Ramos (cell line): ENCODE data around the gene TCF7L1.
"Not testable (repeated sequence)": the region's sequence is repeated elsewhere in the genome, so short reads cannot be mapped to it uniquely, and the experiment has no call there.

Source experiments
- in situ Hi-C: fragments of 300-500 bp; cut with MboI; formaldehyde crosslinking; loops from one replicate; pipeline ENCODE4 v1.14.3; 2022; ENCODE audit warnings: low sequenced_read_pairs; ENCODE audit not compliant: unreplicated experiment

The TCF7L1 gene

DNA sequence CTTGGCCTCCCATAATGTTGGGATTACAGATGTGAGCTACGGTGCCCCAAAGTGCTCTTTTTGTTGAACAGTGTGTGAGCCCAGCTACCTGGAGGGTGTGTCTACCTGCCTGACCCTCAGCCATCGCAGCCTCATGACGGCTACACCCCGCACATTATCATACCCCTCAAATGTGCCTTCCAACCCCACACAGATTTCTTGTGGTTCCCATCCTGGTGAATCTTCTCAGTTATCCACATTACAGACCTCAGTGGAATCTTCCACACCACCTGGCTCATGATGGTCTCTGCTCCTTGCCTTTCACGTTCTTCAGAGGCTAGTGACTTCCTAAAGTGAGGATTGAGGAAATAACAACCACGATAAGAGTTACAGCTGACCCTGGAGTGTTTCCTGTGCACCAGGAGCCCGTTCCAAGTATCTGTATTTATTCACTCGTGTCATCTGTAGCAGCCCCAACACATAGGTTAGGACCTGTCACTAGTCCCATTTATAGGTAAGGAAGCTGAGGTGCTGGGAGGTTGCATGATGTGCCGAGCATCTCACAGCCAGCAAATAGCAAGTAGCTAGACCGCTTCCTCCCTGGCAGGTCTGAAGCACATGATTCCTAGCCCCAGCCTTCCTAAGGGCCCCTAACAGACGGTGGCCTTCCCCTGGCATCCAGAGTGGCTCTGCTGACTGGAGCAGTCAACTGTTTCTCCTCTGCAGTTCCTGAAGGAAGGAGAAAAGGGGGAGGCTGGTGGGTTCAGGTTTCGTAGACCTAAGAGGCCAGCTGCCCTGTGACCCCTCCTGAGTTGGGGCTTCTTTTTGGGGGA is 47.3 kb downstream of the TCF7L1 start:
- in situ Hi-C loops: no loop called here

DNA sequence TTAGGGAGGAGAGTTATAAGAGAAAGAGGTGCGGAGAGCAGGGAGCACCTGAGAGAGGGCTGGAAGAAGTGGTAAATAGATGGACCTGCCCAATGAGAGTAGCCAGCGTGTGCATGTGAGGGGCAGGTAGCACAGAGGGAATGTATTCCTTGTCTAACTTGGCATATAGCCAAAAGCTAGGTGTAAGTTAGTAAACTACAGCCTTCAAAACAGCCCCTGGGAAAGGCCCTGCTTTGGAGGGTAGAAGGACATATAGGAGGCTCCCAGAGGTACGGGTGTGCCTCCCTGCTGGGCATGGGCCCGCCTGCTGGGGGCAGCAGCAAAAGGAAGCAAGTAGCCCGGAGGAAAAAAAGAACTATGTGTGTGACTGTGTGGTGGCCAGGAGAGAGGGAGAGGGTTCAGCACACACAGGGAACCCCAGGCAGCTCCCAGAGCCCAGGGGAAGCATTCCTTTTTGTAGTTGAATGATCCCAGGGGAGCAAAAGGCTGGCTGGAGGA is 48.0 kb downstream of the TCF7L1 start:
- in situ Hi-C loops: no loop called here

DNA sequence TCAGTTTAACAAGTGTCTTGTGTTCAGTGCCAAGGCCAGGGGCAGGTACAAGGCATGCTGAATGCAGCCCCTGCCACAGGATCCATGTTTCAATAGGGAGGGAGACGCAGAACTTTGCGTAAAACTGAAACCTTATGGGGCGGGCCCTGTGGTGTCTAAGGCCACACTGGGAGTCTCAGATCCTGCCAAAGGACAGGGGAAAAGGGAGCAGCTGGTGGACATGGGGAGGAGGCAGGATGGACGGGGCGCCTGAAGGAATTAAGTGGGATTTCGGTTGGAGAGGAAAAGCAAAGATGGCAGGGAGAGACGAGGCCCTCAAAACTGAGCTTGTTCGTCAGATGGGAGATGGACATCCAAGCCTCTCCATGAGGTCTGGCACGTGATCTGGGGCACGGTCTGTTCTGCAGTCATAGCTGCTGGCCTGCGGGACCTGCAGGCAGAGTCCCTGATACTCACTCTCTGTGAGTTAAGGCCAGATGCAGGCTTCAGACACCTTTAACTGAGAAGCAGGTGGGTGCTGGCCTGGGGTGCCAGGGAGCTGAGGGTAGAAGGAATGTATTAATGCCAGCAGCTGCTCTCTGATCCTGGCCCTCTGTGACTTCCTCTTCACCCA is 48.8 kb downstream of the TCF7L1 start:
- in situ Hi-C loops: no loop called here

DNA sequence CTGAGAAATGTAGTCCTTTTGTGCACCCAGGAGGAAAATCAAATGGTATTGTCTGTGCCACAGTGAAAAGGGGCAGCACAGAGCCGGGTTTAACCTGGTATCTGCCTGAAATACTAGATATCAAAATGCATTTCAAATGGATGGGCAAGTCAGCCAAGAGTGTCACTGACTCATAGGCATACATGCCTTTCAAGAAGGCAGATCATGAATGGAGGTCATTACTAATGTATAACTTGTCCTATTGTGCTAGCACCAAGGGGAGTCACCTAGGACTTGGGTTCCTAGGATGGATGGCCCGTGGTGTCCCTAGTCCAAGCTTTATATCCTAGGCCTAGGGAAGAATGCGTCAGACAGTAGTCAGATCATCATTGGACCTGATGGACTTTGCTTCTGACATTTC is 49.9 kb downstream of the TCF7L1 start:
- in situ Hi-C loops: no loop called here

DNA sequence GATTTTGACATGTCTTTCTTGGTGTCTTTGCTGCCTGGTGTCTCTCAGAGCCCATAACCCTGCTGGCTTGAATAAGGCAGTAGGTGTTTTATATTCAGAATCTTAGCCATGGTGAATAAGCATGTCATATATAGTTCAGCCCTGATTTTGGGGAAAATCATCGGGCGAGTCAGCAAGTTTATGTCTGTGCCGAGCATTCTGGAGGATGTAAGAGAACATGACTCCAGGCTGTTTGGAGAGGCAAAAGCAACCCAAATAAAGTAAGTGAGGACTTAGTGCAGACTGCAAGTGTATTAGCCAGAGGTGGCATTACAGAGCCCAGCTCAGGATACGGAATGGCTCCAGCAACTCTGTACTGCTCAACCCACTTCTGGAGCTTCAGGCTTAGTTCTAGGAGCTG is 50.3 kb downstream of the TCF7L1 start:
- in situ Hi-C loops: no loop called here

DNA sequence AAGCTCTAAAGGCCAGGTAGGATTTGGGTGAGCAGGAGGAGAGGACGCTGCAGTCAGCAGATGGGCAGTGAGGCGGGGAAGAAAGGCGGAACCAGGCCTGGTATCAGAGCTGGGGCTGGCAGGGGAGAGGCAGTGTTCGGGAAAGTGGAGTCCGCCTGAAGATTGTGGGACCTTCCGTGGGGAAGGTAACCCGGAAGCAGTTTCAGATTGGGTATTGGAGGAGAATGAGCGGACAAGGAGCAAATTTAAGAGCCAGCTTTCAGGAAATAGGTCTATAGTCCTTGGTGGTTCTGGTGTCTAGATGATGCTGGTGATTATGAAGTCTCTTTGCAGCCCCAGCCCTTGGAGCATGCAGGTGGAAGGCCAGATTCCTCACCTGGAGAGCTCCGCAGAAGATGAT is 51.0 kb downstream of the TCF7L1 start:
- in situ Hi-C loops: no loop called here

DNA sequence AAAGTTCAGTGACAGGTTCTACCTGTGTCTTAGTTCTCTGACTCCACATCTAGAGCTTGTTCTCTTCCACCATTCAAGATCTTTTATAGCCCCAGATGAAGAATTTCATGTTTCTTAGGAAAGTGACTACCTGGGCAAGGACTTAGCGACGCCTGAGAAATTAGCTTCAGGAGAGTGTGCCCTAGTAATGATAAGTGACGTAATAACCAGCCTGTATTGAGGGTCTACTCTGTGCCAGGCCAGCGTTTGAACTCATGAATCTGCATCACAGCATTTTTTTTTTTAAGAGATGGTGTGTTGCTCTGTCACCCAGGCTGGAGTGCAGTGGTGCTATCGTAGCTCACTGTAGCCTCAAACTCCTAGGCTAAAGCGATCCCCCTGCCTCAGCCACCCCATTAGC is 51.8 kb downstream of the TCF7L1 start:
- in situ Hi-C loops: no loop called here

DNA sequence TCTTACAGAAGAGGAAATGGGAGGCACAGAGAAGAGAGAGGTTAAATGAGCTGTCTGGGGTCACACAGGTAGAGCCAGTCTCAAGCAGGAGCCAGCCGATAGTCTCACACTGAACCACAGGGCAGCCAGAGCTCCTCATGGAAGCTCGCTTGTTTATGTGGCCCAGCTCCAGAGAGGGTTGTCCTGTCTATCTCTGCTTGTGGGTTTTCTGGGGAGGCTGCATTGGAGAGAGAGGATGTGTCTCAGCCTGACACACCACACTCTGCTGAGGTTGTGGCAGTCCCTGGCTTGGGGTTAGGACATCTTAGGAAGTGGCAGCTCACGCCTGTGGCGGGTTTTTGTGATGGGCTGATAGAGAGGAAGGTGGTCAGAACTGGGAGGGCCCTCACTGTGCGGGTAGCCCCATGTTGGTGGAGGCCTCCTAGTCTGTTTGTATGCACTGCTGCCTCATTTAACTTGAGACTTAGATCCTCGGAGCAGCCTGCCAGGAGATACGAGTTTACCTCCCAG is 52.3 kb downstream of the TCF7L1 start:
- in situ Hi-C loops: no loop called here

- in situ Hi-C loops: no loop called here
Observed at GRCh38 chr2:85187069-85187468, 53.9 kb downstream of the TCF7L1 start.

- in situ Hi-C loops: no loop called here
Observed at GRCh38 chr2:85188852-85189251, 55.7 kb downstream of the TCF7L1 start.

- in situ Hi-C loops: no loop called here
Observed at GRCh38 chr2:85189606-85190270, 56.5 kb downstream of the TCF7L1 start.

GRCh38 chr2:85191157-85191556 is 58.0 kb downstream of the TCF7L1 start:
- in situ Hi-C loops: no loop called here

- in situ Hi-C loops: no loop called here
Observed at GRCh38 chr2:85194780-85195480, 61.7 kb downstream of the TCF7L1 start.

- in situ Hi-C loops: no loop called here
Observed at GRCh38 chr2:85195956-85196355, 62.8 kb downstream of the TCF7L1 start.

DNA sequence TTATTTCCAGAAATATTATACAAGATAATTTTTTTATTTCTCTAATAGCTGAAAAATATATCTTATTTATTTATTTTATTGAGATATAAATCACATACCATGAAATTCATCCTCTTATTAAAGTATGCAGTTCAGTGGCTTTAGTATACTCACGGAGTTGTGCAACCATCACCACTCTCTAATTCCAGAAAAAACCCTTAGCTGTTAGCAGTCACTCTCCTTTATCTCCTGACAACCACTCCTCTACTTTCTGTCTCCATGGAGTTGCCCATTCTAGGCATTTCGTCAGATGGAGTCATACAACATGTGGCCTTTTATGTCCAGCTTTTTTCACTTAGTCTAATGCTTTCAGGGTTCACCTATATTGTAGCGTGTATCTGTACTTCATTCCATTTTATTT is 66.5 kb downstream of the TCF7L1 start:
- in situ Hi-C loops: no loop called here

- in situ Hi-C loops: no loop called here
Observed at GRCh38 chr2:85209887-85210286, 76.7 kb downstream of the TCF7L1 start.

DNA sequence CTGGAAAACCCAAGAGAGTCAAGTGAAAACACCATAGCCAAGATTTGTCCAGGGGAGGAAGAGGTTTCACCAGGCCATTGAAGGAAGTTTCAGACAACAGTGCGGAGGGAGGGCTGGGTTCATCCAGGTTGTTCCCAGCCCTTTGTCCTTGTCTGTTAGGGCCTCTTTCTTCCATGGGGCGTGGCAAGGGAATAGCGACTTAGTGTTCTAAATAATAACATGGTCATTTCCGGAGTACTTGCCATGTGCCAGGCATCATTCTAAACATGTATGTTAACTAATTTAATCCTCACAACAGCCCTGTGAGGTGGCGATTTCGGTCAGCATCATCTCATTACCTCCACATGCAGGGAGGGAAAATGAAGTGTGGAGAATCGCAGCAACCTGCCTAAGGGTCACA is 77.3 kb downstream of the TCF7L1 start:
- in situ Hi-C loops: no loop called here

DNA sequence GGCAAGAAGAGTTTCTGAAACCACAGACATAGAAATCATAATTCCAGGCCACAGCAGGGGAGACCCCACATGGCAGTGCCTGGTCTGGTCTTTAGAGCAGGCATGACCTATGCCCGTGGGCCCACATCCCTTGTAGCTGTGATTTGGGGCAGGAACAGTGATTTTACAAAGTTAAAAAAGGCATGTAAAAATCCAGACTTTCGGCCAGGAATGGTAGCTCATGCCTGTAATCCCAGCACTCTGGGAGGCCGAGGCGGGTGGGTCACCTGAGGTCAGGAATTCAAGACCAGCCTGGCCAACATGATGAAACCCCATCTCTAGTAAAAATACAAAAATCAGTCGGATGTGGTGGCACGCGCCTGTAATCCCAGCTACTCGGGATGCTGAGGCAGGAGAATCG is 78.4 kb downstream of the TCF7L1 start:
- in situ Hi-C loops: not testable (repeated sequence)

- in situ Hi-C loops: no loop called here
Observed at GRCh38 chr2:85212841-85213240, 79.6 kb downstream of the TCF7L1 start.

DNA sequence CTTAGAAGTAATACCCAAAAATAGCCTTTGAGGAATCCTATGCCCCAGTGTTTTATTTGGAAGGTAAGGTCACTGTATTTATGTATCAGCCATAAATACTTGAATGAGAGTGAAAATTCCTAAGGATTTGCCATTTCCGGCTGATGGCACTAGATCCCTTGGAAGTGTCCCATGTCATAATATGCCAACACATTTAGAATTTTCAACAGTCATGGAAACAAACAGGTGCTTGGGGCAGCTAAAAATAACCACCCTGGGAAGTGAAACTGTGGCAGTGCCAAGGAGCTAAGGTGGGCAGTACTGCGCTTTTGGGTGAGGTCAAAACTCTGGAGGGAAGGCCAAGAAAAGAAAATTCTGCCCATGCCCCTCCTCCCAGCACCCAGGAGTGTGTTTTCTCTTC is 80.2 kb downstream of the TCF7L1 start:
- in situ Hi-C loops: no loop called here
